ENCODE measurements around the gene CHST8.

CHST8 gene

GRCh38 chr19:33698576-33699435 is 77.1 kb downstream of the CHST8 start:
- Histone ChIP-seq H3K9me2 (replicated peaks; ENCODE audit: low read depth, low read length) (no peaks in the 10 kb centered on the region), H4K20me1 (ENCODE audit: insufficient read depth, low read length, poor library complexity, severe bottlenecking) (no peaks in the 10 kb centered on the region), H3K4me3 (ENCODE audit: low read length, poor library complexity, severe bottlenecking) (no peak overlapping the region), H3K27me3 (ENCODE audit: insufficient read depth, low read length, poor library complexity, severe bottlenecking) (no peaks in the 10 kb centered on the region), H2AFZ (ENCODE audit: low read length) (no peak overlapping the region), H3K9me3 (ENCODE audit: insufficient read depth, low read depth, low read length) (no peaks in the 10 kb centered on the region), H3K36me3 (ENCODE audit: insufficient read depth, low read length) (no peaks in the 10 kb centered on the region), H3K79me2 (ENCODE audit: insufficient read depth, low read length) (no peaks in the 10 kb centered on the region), H3K9ac (ENCODE audit: low read depth, low read length, poor library complexity, severe bottlenecking) (no peak overlapping the region), H3K4me2 (ENCODE audit: low read depth, low read length, poor library complexity, severe bottlenecking) (no peak overlapping the region), H3K4me1 (ENCODE audit: insufficient read depth, low read length, poor library complexity, severe bottlenecking) (no peaks in the 10 kb centered on the region), H3F3A (ENCODE audit: low read depth) (no peaks in the 10 kb centered on the region)
- no peak for TF ChIP-seq EZH2phosphoT487 (IDR thresholded peaks at IDR 0.05; ENCODE audit: borderline replicate concordance)
- TF ChIP-seq CTCF (conservative IDR thresholded peaks at IDR 0.05; ENCODE audit: low read length) = no peak

- H4K20me1 ChIP-seq (ENCODE audit: insufficient read depth, low read length, poor library complexity, severe bottlenecking) = no peaks in the 10 kb centered on the region
- no peaks in the 10 kb centered on the region for H3K79me2 ChIP-seq (ENCODE audit: insufficient read depth, low read length)
- H3K4me3 ChIP-seq (ENCODE audit: low read length, poor library complexity, severe bottlenecking) = no peak overlapping the region
- no peaks in the 10 kb centered on the region for H3K36me3 ChIP-seq (ENCODE audit: insufficient read depth, low read length)
- TF ChIP-seq CTCF (conservative IDR thresholded peaks at IDR 0.05; ENCODE audit: low read length) (no peak), EZH2phosphoT487 (IDR thresholded peaks at IDR 0.05; ENCODE audit: borderline replicate concordance) (no peak)
- no peaks in the 10 kb centered on the region for H3K27me3 ChIP-seq (ENCODE audit: insufficient read depth, low read length, poor library complexity, severe bottlenecking)
- H3F3A ChIP-seq (ENCODE audit: low read depth) = no peaks in the 10 kb centered on the region
- no peaks in the 10 kb centered on the region for H3K9me2 ChIP-seq (replicated peaks; ENCODE audit: low read depth, low read length)
- H3K4me1 ChIP-seq (ENCODE audit: insufficient read depth, low read length, poor library complexity, severe bottlenecking) = no peaks in the 10 kb centered on the region
- no peak overlapping the region for H3K9ac ChIP-seq (ENCODE audit: low read depth, low read length, poor library complexity, severe bottlenecking)
- H2AFZ ChIP-seq (ENCODE audit: low read length) = no peak overlapping the region
- no peaks in the 10 kb centered on the region for H3K9me3 ChIP-seq (ENCODE audit: insufficient read depth, low read depth, low read length)
- no peak overlapping the region for H3K4me2 ChIP-seq (ENCODE audit: low read depth, low read length, poor library complexity, severe bottlenecking)
Measured at GRCh38 chr19:33699754-33700407, 78.1 kb downstream of the CHST8 start.

GRCh38 chr19:33700408-33701013 is 78.8 kb downstream of the CHST8 start:
- Histone ChIP-seq H3K4me2 (ENCODE audit: low read depth, low read length, poor library complexity, severe bottlenecking) (no peak overlapping the region), H3K4me3 (ENCODE audit: low read length, poor library complexity, severe bottlenecking) (no peak overlapping the region), H4K20me1 (ENCODE audit: insufficient read depth, low read length, poor library complexity, severe bottlenecking) (no peaks in the 10 kb centered on the region), H3K9me3 (ENCODE audit: insufficient read depth, low read depth, low read length) (no peaks in the 10 kb centered on the region), H3K36me3 (ENCODE audit: insufficient read depth, low read length) (no peaks in the 10 kb centered on the region), H3K9ac (ENCODE audit: low read depth, low read length, poor library complexity, severe bottlenecking) (no peak overlapping the region), H3F3A (ENCODE audit: low read depth) (no peaks in the 10 kb centered on the region), H3K9me2 (replicated peaks; ENCODE audit: low read depth, low read length) (no peaks in the 10 kb centered on the region), H3K79me2 (ENCODE audit: insufficient read depth, low read length) (no peaks in the 10 kb centered on the region), H3K4me1 (ENCODE audit: insufficient read depth, low read length, poor library complexity, severe bottlenecking) (no peaks in the 10 kb centered on the region), H3K27me3 (ENCODE audit: insufficient read depth, low read length, poor library complexity, severe bottlenecking) (no peaks in the 10 kb centered on the region), H2AFZ (ENCODE audit: low read length) (no peak overlapping the region)
- no peak for TF ChIP-seq EZH2phosphoT487 (IDR thresholded peaks at IDR 0.05; ENCODE audit: borderline replicate concordance)
- no peak for TF ChIP-seq CTCF (conservative IDR thresholded peaks at IDR 0.05; ENCODE audit: low read length)

Measured in Loucy (cell line).